ENCODE results near the gene GDA.

- TF ChIP-seq NRF1 (IDR thresholded peaks at IDR 0.05; ENCODE audit: low read depth, low read length) (no peak), E2F6 (IDR thresholded peaks at IDR 0.05) (no peak), CTCF (IDR thresholded peaks at IDR 0.05; ENCODE audit: control extremely low read depth in 1 of 3, insufficient read depth in 1 of 3, low read depth in 1 of 3, low read length in 3 of 3) (no peak), POLR2AphosphoS5 (IDR thresholded peaks at IDR 0.05; ENCODE audit: low read depth, low read length) (no peak), EP300 (IDR thresholded peaks at IDR 0.05; ENCODE audit: borderline replicate concordance in 1 of 2, low read depth in 2 of 2, low read length in 2 of 2) (no peak), JUND (IDR thresholded peaks at IDR 0.05; ENCODE audit: low read length) (no peak), SRF (IDR thresholded peaks at IDR 0.05; ENCODE audit: low read depth, low read length) (no peak), CREB1 (IDR thresholded peaks at IDR 0.05) (no peak), ATF3 (IDR thresholded peaks at IDR 0.05; ENCODE audit: insufficient read depth, low read depth, low read length) (no peak)
Measured at GRCh38 chr9:72169178-72169577, 19.9 kb downstream of the GDA start.
